HFFc6 (cell line): ENCODE measurements around the gene WDR6. TPM values are rescaled to one million over a fixed set of nuclear protein-coding genes. Genes with fewer than 3 reads are reported as not detected.
"Not testable (repeated sequence)": the region's sequence is repeated elsewhere in the genome, so short reads cannot be mapped to it uniquely, and the experiment has no call there.

ENCODE experiments used
- DNase-seq: peaks from one replicate; pipeline ENCODE4 v3.0.0-alpha.2; 2018
- H3K27ac Mint-ChIP-seq: 2 replicates; pipeline ENCODE4 v1.8.0; 2020; ENCODE audit warnings: mild to moderate bottlenecking, mixed read lengths
- H3K27me3 Mint-ChIP-seq: 2 replicates; pipeline ENCODE4 v1.8.0; 2021; ENCODE audit warnings: mild to moderate bottlenecking, moderate library complexity, mixed read lengths; ENCODE audit not compliant: insufficient read depth
- H3K36me3 Mint-ChIP-seq: 2 replicates; pipeline ENCODE4 v1.8.0; 2021; ENCODE audit warnings: low read depth, mixed read lengths
- H3K4me1 Mint-ChIP-seq: 2 replicates; pipeline ENCODE4 v1.8.0; 2020; ENCODE audit warnings: low read depth, mixed read lengths
- H3K4me3 Mint-ChIP-seq: 2 replicates; pipeline ENCODE4 v1.8.0; 2020; ENCODE audit warnings: mild to moderate bottlenecking, moderate library complexity, mixed read lengths
- H3K9me3 Mint-ChIP-seq: 2 replicates; pipeline ENCODE4 v1.8.0; 2020; ENCODE audit warnings: mild to moderate bottlenecking, mixed read lengths
- total RNA-seq, 6 experiments: library from RNA; stranded (reverse); fragmentation: NEBNext Ultra II Directional; extraction: Animal tissue kit (Norgen Biotek cat#: 25700); gene quantifications; 2 replicates in 1 of 6; 3 replicates in 5 of 6; pipeline ENCODE4 v1.2.3, GENCODE V29; 2021
- TF ChIP-seq, protein P1 (sequence below): fragments of 200-600 bp; sonication (generic); IDR thresholded peaks from 2 replicates; pipeline ENCODE4 v1.5.0; 2021; ENCODE audit warnings: antibody characterized with exemption, mild to moderate bottlenecking

The WDR6 gene
- total RNA-seq, 6 experiments from 2014 or later, result 107 to 123 (median 115) TPM

DNA sequence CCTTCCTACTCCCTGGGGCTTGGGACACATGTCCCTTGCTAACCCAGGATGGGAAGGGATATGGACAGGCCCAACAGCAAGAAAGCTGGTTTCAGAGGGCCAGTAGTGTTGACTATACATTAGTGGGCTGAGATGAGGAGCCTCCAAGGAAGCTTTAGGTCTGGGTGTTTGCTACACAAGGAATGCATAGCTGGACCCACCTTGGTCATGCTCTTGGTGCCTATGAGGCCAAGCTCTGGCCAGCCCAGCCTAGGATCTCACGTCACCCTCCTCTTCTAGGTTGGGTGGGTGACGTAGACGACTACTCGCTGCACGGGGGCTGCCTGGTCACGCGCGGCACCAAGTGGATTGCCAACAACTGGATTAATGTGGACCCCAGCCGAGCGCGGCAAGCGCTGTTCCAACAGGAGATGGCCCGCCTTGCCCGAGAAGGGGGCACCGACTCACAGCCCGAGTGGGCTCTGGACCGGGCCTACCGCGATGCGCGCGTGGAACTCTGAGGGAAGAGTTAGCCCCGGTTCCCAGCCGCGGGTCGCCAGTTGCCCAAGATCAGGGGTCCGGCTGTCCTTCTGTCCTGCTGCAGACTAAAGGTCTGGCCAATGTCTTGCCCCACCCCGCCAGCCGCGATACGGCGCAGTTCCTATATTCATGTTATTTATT is 653 bp upstream of the WDR6 start:
- Mint-ChIP-seq H3K27ac (peak overlapping the region; percentile 98), H3K9me3 (no peaks in the 10 kb centered on the region), H3K4me3 (peak overlapping the region; percentile 98), H3K36me3 (peaks cover 8% of the 10 kb centered on the region; the same call in 1 of the 2 replicates), H3K4me1 (peaks cover 28% of the 10 kb centered on the region), H3K27me3 (peaks cover 4% of the 10 kb centered on the region)
- no peak for DNase-seq
- TF ChIP-seq, protein P1, sequence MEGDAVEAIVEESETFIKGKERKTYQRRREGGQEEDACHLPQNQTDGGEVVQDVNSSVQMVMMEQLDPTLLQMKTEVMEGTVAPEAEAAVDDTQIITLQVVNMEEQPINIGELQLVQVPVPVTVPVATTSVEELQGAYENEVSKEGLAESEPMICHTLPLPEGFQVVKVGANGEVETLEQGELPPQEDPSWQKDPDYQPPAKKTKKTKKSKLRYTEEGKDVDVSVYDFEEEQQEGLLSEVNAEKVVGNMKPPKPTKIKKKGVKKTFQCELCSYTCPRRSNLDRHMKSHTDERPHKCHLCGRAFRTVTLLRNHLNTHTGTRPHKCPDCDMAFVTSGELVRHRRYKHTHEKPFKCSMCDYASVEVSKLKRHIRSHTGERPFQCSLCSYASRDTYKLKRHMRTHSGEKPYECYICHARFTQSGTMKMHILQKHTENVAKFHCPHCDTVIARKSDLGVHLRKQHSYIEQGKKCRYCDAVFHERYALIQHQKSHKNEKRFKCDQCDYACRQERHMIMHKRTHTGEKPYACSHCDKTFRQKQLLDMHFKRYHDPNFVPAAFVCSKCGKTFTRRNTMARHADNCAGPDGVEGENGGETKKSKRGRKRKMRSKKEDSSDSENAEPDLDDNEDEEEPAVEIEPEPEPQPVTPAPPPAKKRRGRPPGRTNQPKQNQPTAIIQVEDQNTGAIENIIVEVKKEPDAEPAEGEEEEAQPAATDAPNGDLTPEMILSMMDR, result no peak

DNA sequence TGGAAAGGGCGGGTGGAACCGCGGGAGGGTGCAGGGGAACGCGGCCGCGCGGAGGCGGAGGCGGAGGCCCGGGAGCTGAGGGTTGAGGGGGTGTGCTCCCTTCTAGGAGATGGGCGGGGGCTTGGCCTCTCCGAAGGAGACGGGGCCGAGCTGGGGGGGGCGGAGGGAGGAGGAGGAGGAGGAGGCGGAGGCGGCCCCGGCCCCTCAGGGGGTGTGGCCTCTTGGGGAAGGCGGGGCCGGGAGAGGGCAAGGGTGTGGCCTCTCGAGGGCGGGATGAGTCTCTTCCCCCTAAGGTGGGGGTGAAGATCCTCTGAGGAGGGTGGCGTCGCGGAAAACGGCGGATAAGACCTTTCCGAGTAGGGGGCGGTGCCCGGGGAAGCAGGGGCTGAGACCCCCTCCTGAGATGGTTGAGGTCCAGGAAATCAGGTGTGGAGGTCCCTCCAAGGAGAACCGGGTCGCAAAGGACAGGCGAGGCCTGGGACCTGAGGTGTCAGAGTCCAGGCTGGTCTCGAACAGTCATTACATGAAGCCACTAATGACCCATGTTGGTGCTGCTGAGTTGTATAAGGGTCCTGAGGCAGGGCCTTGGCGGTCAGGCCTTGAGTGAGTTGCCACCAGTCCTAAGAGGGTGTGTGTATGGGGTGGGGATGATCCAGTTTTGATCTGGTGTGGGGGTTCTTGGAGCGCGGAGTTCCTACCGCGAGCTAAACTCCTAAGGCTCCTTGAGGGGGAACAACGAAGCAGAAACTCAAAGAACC is 759 bp downstream of the WDR6 start:
- peaks cover 28% of the 10 kb centered on the region for H3K4me1 Mint-ChIP-seq
- peaks cover 4% of the 10 kb centered on the region for H3K27me3 Mint-ChIP-seq
- TF ChIP-seq, protein P1, result peak; percentile 17; the same call in 1 of the 2 replicates
- peak overlapping the region; percentile 98 for H3K4me3 Mint-ChIP-seq
- H3K36me3 Mint-ChIP-seq, result peaks cover 15% of the 10 kb centered on the region; the same call in 1 of the 2 replicates
- H3K9me3 Mint-ChIP-seq, result no peaks in the 10 kb centered on the region
- peak overlapping the region; percentile 98 for H3K27ac Mint-ChIP-seq
- DNase-seq, result peak; percentile 78

DNA sequence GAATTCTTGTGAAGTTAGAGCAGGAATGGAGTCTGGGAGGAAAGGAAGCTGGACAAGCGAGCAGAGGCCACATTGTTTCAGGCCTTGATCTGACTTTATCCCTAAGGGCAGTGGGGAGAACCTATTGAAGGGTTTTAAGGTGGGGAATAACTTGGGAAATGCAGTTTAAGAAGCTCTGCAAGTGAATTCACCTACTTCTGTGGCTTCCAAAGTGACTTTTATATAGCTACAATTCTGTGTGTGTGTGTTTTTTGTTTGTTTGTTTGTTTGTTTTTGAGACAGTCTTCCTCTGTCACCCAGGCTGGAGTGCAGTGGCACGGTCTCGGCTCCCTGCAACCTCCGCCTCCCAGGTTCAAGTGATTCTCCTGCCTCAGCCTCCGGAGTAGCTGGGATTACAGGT is 1.4 kb downstream of the WDR6 start:
- Mint-ChIP-seq H3K4me3 (peak overlapping the region; percentile 98), H3K36me3 (peaks cover 15% of the 10 kb centered on the region; the same call in 1 of the 2 replicates), H3K4me1 (peaks cover 28% of the 10 kb centered on the region), H3K27ac (peak overlapping the region; percentile 98)
- not testable (repeated sequence) for H3K27me3 Mint-ChIP-seq, H3K9me3 Mint-ChIP-seq, DNase-seq

DNA sequence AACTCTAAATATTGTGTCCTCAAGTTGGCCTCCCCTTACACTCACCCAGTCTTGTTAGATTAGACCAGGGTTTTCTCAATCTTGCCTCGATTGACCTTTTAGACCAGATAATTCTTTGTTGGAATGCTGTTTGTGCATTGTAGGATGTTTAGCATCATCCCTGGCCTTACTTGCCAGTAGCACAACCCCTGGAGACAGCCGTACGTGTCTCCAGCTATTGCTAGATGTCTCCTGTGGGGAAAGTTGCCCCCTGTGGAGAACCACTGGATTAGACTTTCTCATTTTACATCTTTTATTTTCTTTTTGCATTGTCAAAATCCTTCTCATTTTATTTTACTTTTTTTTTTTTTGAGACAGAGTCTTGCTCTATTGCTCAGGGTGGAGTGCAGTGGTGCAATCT is 2.2 kb downstream of the WDR6 start:
- Mint-ChIP-seq H3K4me1 (peaks cover 28% of the 10 kb centered on the region), H3K9me3 (no peaks in the 10 kb centered on the region), H3K36me3 (peaks cover 12% of the 10 kb centered on the region; the same call in 1 of the 2 replicates), H3K27ac (peak overlapping the region; percentile 33; the same call in 1 of the 2 replicates), H3K4me3 (peak overlapping the region; percentile 98; the same call in 1 of the 2 replicates), H3K27me3 (peaks cover 4% of the 10 kb centered on the region)
- DNase-seq, result no peak
- TF ChIP-seq, protein P1, result no peak

DNA sequence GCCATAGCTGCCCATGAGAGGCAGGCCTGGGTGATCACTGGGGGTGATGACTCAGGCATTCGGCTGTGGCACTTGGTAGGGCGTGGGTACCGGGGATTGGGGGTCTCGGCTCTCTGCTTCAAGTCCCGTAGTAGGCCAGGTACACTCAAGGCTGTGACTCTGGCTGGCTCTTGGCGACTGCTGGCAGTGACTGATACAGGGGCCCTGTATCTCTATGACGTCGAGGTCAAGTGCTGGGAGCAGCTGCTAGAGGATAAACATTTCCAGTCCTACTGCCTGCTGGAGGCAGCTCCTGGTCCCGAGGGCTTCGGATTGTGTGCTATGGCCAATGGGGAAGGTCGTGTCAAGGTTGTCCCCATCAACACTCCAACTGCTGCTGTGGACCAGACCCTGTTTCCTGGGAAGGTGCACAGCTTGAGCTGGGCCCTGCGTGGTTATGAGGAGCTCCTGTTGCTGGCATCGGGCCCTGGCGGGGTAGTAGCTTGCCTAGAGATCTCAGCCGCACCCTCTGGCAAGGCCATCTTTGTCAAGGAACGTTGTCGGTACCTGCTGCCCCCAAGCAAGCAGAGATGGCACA is 5.3 kb downstream of the WDR6 start:
- H3K4me1 Mint-ChIP-seq, result peaks cover 33% of the 10 kb centered on the region
- TF ChIP-seq, protein P1, result no peak
- H3K4me3 Mint-ChIP-seq, result no peak overlapping the region
- no peak overlapping the region for H3K27ac Mint-ChIP-seq
- peaks cover 7% of the 10 kb centered on the region for H3K27me3 Mint-ChIP-seq
- no peaks in the 10 kb centered on the region for H3K9me3 Mint-ChIP-seq
- peaks cover 27% of the 10 kb centered on the region for H3K36me3 Mint-ChIP-seq
- DNase-seq, result no peak
